Tibial artery (tissue), 4 donors: ENCODE measurements around the gene NXPH3.
A peak's percentile ranks its signal among the peaks of the same experiment; 100 is the strongest.

Source experiments
- DNase-seq, 2 donors: peaks; one replicate each; pipeline ENCODE4 v3.0.0-alpha.2; 2019
- H3K27ac ChIP-seq, 2 donors: fragments of 200-600 bp; sonication (generic) in 1 of 2; 1 replicate in 1 of 2; 2 replicates in 1 of 2; pipeline ENCODE4 v1.5.1; 2018 to 2019; ENCODE audit warnings: mild to moderate bottlenecking in 1 of 2
- H3K27me3 ChIP-seq, 2 donors: fragments of 200-600 bp; sonication (generic) in 1 of 2; one replicate each; pipeline versions ENCODE4 v1.5.1 to v1.6.0; 2016 to 2019
- H3K36me3 ChIP-seq, 3 donors: fragments of 200-600 bp; sonication (generic) in 2 of 3; one replicate each; pipeline ENCODE4 v1.5.1; 2016 to 2019; ENCODE audit warnings: mild to moderate bottlenecking in 2 of 3
- H3K4me1 ChIP-seq, 4 donors: fragments of 200-600 bp; sonication (generic) in 2 of 4; 1 replicate in 3 of 4; 2 replicates in 1 of 4; pipeline ENCODE4 v1.5.1; 2016 to 2019
- H3K4me3 ChIP-seq, 2 donors: fragments of 200-600 bp; sonication (generic) in 1 of 2; 1 replicate in 1 of 2; 2 replicates in 1 of 2; pipeline ENCODE4 v1.5.1; 2018 to 2019; ENCODE audit warnings: mild to moderate bottlenecking in 2 of 2
- H3K9me3 ChIP-seq, 3 donors: fragments of 200-600 bp; sonication (generic) in 1 of 3; one replicate each; pipeline ENCODE4 v1.5.1; 2016 to 2019
- intact Hi-C: fragments of 100-400 bp; cut with DNase I; formaldehyde crosslinking; loops from one replicate; pipeline ENCODE4 v1.15.0; 2023; ENCODE audit warnings: low total_unique reads
- TF ChIP-seq, protein P1 (sequence below), 2 experiments: fragments of 200-600 bp in 1 of 2; fragments of 450-650 bp in 1 of 2; IDR thresholded peaks; one replicate each; pipeline ENCODE4 v1.5.1; 2017 to 2019; ENCODE audit warnings: antibody characterized with exemption in 2 of 2, mild to moderate bottlenecking in 1 of 2, moderate library complexity in 1 of 2

NXPH3 gene

DNA sequence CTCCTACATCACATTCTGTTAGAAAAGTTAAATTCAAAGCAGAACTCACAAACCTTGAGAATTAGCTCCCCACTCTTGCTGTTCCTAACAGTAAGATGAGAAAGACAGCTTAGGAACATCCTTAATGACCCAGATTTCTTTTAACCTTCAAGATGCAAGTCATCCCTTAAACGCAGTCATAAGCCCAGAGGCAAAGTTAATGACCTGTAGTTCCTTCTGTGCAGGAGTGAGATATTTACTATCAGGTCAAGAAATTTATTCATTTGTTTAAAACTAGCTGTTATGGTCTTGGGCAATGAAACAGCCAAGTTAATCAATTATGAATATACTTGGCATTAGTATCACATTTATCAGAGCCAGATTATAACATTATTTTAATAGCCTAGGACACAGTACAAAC lies 37.1 kb downstream of the NXPH3 start:
- TF ChIP-seq, protein P1, sequence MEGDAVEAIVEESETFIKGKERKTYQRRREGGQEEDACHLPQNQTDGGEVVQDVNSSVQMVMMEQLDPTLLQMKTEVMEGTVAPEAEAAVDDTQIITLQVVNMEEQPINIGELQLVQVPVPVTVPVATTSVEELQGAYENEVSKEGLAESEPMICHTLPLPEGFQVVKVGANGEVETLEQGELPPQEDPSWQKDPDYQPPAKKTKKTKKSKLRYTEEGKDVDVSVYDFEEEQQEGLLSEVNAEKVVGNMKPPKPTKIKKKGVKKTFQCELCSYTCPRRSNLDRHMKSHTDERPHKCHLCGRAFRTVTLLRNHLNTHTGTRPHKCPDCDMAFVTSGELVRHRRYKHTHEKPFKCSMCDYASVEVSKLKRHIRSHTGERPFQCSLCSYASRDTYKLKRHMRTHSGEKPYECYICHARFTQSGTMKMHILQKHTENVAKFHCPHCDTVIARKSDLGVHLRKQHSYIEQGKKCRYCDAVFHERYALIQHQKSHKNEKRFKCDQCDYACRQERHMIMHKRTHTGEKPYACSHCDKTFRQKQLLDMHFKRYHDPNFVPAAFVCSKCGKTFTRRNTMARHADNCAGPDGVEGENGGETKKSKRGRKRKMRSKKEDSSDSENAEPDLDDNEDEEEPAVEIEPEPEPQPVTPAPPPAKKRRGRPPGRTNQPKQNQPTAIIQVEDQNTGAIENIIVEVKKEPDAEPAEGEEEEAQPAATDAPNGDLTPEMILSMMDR (IDR thresholded peaks at IDR 0.05) = no peak
- peak overlapping the region; percentile 65 to 86 for H3K27ac ChIP-seq
- H3K4me1 ChIP-seq = peaks cover 0 to 84% (median 34%) of the 10 kb centered on the region in 4 donors
- H3K27me3 ChIP-seq = no peaks in the 10 kb centered on the region
- H3K36me3 ChIP-seq = peaks cover 24 to 38% (median 31%) of the 10 kb centered on the region in 3 donors
- no peak overlapping the region for H3K4me3 ChIP-seq
- intact Hi-C loops = loop anchor here (5.0 to 10.0 kb wide), 2 partner anchors 35 to 62 kb away; partner anchors contain the start of genes NXPH3 and SPOP
- H3K9me3 ChIP-seq = no peaks in the 10 kb centered on the region
- DNase-seq = no peak

DNA sequence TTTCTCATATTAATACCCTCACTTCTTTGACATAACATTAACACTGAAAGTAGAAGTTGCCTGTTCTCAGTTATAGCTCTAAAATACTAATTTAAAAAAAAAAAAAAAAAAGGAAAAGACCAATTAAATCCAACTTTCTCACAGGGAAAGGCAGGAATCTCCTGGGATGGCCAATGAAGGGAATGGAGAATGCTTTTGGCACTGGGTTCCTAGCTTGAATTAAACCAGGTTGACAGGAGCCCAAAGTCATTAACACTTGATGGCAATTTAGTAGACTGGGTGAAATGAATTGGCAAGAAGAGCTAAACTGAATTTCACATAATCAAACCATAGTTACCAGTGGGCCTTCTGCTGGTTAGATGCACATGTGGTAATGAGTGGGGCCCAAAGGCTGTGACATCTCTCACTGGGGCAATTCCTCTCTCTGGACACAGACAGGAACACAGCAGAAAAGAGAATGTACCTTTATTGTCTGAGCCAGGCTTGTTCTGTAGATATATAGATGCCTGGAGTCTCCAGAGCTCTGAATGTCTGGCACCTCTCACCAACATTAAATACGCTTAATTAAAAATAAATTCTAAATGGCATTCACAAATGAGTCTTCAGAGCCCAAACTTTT lies 37.6 kb downstream of the NXPH3 start:
- Histone ChIP-seq H3K4me3 (no peak overlapping the region), H3K9me3 (no peaks in the 10 kb centered on the region), H3K27me3 (no peaks in the 10 kb centered on the region), H3K4me1 (peaks cover 0 to 90% (median 34%) of the 10 kb centered on the region in 4 donors), H3K36me3 (peaks cover 23 to 38% (median 32%) of the 10 kb centered on the region in 3 donors), H3K27ac (peak overlapping the region; percentile 65 to 86)
- TF ChIP-seq, protein P1 (IDR thresholded peaks at IDR 0.05) = no peak
- DNase-seq = no peak
- intact Hi-C loops = loop anchor here (5.0 to 10.0 kb wide), 2 partner anchors 36 to 62 kb away; partner anchors contain the start of genes NXPH3 and SPOP

DNA sequence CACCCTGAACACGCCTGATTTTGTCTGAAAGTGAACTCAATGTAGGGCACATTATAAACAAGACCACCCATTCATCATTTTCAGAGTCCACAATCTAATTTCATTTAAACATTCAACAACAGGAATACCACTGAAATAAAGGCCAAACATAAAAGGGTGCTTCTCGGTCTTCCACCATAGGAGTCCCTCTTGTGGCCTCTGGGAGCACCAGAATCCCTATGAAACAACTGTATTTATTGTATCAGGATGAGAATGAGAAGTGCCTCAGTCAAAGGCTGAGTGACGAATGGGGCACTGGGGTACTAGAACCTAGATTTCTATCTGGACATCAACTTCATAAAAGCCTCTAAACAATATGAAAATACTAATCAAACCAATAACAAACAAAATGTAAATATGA lies 40.4 kb downstream of the NXPH3 start:
- Histone ChIP-seq H3K9me3 (no peaks in the 10 kb centered on the region), H3K4me3 (no peak overlapping the region), H3K27ac (peak overlapping the region; percentile 86 to 90), H3K36me3 (peaks cover 30 to 37% (median 35%) of the 10 kb centered on the region in 3 donors), H3K4me1 (peaks cover 0 to 88% (median 31%) of the 10 kb centered on the region in 4 donors), H3K27me3 (no peaks in the 10 kb centered on the region)
- intact Hi-C loops = loop anchor here (10.0 kb wide), 1 partner anchor 59 kb away; the partner anchor contains the start of gene SPOP
- TF ChIP-seq, protein P1 (IDR thresholded peaks at IDR 0.05) = peak; percentile 38 to 46
- DNase-seq = no peak

DNA sequence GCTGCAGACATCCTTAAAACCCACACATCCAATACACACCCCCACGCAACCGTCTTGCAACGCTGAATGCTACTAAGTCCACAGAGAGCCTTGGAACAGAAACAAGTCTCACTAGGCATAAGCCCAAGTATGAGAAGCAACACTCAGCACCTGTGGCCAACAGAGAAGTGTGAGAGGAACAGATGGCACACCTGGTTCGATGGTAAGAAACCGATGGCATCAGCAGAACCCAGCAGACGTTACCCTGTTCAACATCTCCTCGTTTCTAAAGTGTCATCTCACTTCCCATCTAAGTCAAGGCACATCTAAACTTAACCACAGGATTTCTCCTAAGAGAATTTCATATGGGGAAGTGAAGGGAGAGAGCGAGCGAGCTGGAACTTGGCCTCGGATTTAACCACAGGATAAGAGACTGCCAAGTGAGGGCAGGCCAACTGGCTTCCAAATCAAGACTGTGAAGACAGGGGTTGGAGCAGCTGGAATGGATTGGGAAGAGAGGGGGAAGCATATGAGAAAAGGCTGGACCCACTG lies 41.0 kb downstream of the NXPH3 start:
- intact Hi-C loops = loop anchor here (10.0 kb wide), 1 partner anchor 58 kb away; the partner anchor contains the start of gene SPOP
- Histone ChIP-seq H3K4me1 (peaks cover 0 to 88% (median 30%) of the 10 kb centered on the region in 4 donors), H3K9me3 (no peaks in the 10 kb centered on the region), H3K27me3 (no peaks in the 10 kb centered on the region), H3K4me3 (peak overlapping the region in 1 of 2 donors; percentile 11), H3K27ac (peak overlapping the region; percentile 86 to 90), H3K36me3 (peaks cover 34 to 42% (median 40%) of the 10 kb centered on the region in 3 donors)
- TF ChIP-seq, protein P1 (IDR thresholded peaks at IDR 0.05) = peak in 1 of 2 experiments; percentile 7
- DNase-seq = peak; percentile 83 to 91

DNA sequence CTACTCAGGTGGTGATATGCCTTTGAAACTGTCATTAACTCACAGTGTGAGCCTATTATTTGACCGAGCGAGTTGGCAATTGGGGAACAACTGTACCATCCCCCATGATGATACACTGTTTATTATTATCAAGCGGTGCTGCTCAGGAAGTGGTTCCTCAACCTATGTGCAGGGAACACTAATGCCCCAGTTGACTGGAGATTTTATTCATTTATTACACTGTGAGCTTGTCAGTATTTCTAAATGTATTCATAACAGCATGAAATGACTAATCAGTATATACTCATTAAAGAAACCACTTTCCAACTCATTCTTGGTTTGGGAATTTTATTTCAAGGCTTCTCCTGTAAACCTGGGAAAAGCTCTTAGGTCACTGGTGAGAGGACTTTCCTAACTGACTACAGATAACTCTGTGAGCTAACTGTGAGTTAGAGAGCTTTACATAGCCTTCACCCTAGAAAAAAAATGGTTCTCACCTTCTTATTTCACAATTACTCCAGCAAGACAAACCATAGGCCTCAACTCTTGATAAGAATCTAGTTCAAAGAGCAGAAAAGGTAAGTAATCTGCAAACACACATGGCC lies 42.4 kb downstream of the NXPH3 start:
- Histone ChIP-seq H3K27me3 (no peaks in the 10 kb centered on the region), H3K36me3 (peaks cover 41 to 49% (median 45%) of the 10 kb centered on the region in 3 donors), H3K9me3 (no peaks in the 10 kb centered on the region), H3K4me1 (peaks cover 0 to 90% (median 33%) of the 10 kb centered on the region in 4 donors), H3K4me3 (no peak overlapping the region), H3K27ac (peak overlapping the region; percentile 86 to 90)
- intact Hi-C loops = loop anchor here (10.0 kb wide), 1 partner anchor 57 kb away; the partner anchor contains the start of gene SPOP
- no peak for DNase-seq
- TF ChIP-seq, protein P1 (IDR thresholded peaks at IDR 0.05) = no peak
